HG03342 (cell line): ENCODE measurements around the gene SCN1B.
"Not testable (repeated sequence)": the region's sequence is repeated elsewhere in the genome, so short reads cannot be mapped to it uniquely, and the experiment has no call there.

Experiments
- ATAC-seq: cut with Tn5 transposase; IDR thresholded peaks from one replicate; pipeline ENCODE4 v1.9.1; 2021; ENCODE audit warnings: mild to moderate bottlenecking, moderate library complexity; ENCODE audit not compliant: unreplicated experiment

The SCN1B gene

GRCh38 chr19:35000647-35001501, 29.4 kb upstream of the SCN1B start:
- no peak for ATAC-seq

- ATAC-seq: no peak
Observed at GRCh38 chr19:35002037-35002535, 28.2 kb upstream of the SCN1B start.

GRCh38 chr19:35004517-35005255, 25.6 kb upstream of the SCN1B start:
- ATAC-seq: no peak

GRCh38 chr19:35005256-35005977, 24.9 kb upstream of the SCN1B start:
- no peak for ATAC-seq

GRCh38 chr19:35006007-35006341, 24.3 kb upstream of the SCN1B start:
- ATAC-seq: not testable (repeated sequence)

GRCh38 chr19:35006342-35006998, 23.8 kb upstream of the SCN1B start:
- no peak for ATAC-seq

GRCh38 chr19:35006999-35007365, 23.3 kb upstream of the SCN1B start:
- ATAC-seq: no peak

GRCh38 chr19:35007427-35007826, 22.8 kb upstream of the SCN1B start:
- not testable (repeated sequence) for ATAC-seq

GRCh38 chr19:35008891-35009341, 21.4 kb upstream of the SCN1B start:
- ATAC-seq: no peak

GRCh38 chr19:35009424-35010415, 20.6 kb upstream of the SCN1B start:
- no peak for ATAC-seq

GRCh38 chr19:35011091-35011689, 19.1 kb upstream of the SCN1B start:
- no peak for ATAC-seq

- ATAC-seq: no peak
Observed at GRCh38 chr19:35011737-35012682, 18.3 kb upstream of the SCN1B start.

- no peak for ATAC-seq
Observed at GRCh38 chr19:35013041-35013819, 17.0 kb upstream of the SCN1B start.

- no peak for ATAC-seq
Observed at GRCh38 chr19:35013820-35014754, 16.2 kb upstream of the SCN1B start.

- ATAC-seq: not testable (repeated sequence)
Observed at GRCh38 chr19:35014774-35015173, 15.5 kb upstream of the SCN1B start.

- no peak for ATAC-seq
Observed at GRCh38 chr19:35015270-35015953, 14.9 kb upstream of the SCN1B start.
